HL-60 (cell line): Measurements from ENCODE around the gene GFAP.

Source experiments
- DNase-seq, 2 experiments: peaks; one replicate each; pipeline ENCODE4 v3.0.0-alpha.2; 2010 to 2020; ENCODE audit warnings: low read depth in 1 of 2, low spot score in 1 of 2
- H3K27ac ChIP-seq: fragments of 250-450 bp; sonication (Bioruptor Pico); replicated peaks from 2 replicates; pipeline ENCODE4 v1.5.1; 2020; ENCODE audit warnings: mild to moderate bottlenecking, moderate library complexity
- H3K27me3 ChIP-seq: fragments of 250-450 bp; sonication (Bioruptor Pico); 2 replicates; pipeline ENCODE4 v1.5.1; 2021; ENCODE audit warnings: mild to moderate bottlenecking, moderate library complexity; ENCODE audit not compliant: insufficient read depth, poor library complexity, severe bottlenecking
- H3K4me3 ChIP-seq: replicated peaks from 2 replicates; pipeline ENCODE4 v1.5.1; 2011; ENCODE audit warnings: mild to moderate bottlenecking, control low read depth, low read length; ENCODE audit not compliant: insufficient read depth
- GABPA ChIP-seq: IDR thresholded peaks from 2 replicates; pipeline ENCODE4 v1.6.1; 2012; ENCODE audit warnings: low read depth
- POLR2AphosphoS5 ChIP-seq: IDR thresholded peaks from 2 replicates; pipeline ENCODE4 v1.6.1; 2012; ENCODE audit warnings: low read depth
- SPI1 ChIP-seq: IDR thresholded peaks from 2 replicates; pipeline ENCODE4 v1.6.1; 2012; ENCODE audit warnings: low read depth, mild to moderate bottlenecking, borderline replicate concordance
- TF ChIP-seq, protein P1 (sequence below): IDR thresholded peaks from 2 replicates; pipeline ENCODE4 v1.6.1; 2012; ENCODE audit warnings: low read depth; ENCODE audit not compliant: insufficient replicate concordance
- TF ChIP-seq, protein P2 (sequence below): IDR thresholded peaks from one replicate; pipeline ENCODE4 v1.5.1; 2011; ENCODE audit warnings: low read length, control low read depth, inconsistent platforms; ENCODE audit not compliant: insufficient read depth

GFAP gene

DNA sequence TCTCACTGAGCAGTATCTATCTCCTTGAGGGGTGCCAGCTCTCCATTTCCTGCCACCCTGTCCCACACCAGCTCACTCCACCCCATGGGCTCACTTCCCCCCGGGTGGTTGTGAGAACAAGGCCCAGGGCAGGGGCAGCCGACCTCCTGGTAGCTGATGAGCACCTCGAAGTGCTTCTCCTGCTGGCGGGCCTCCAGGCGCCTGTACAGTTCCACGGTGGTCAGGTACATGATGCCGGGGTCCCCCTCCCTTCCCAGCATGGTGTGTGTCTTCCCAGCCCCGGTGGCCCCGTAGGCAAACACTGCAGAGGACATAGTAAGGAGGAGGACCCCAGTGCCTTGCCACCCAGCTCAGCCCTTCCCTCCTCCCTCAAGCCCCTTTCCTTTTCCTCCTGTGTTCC, 19.8 kb upstream of the GFAP start:
- TF ChIP-seq, protein P1, sequence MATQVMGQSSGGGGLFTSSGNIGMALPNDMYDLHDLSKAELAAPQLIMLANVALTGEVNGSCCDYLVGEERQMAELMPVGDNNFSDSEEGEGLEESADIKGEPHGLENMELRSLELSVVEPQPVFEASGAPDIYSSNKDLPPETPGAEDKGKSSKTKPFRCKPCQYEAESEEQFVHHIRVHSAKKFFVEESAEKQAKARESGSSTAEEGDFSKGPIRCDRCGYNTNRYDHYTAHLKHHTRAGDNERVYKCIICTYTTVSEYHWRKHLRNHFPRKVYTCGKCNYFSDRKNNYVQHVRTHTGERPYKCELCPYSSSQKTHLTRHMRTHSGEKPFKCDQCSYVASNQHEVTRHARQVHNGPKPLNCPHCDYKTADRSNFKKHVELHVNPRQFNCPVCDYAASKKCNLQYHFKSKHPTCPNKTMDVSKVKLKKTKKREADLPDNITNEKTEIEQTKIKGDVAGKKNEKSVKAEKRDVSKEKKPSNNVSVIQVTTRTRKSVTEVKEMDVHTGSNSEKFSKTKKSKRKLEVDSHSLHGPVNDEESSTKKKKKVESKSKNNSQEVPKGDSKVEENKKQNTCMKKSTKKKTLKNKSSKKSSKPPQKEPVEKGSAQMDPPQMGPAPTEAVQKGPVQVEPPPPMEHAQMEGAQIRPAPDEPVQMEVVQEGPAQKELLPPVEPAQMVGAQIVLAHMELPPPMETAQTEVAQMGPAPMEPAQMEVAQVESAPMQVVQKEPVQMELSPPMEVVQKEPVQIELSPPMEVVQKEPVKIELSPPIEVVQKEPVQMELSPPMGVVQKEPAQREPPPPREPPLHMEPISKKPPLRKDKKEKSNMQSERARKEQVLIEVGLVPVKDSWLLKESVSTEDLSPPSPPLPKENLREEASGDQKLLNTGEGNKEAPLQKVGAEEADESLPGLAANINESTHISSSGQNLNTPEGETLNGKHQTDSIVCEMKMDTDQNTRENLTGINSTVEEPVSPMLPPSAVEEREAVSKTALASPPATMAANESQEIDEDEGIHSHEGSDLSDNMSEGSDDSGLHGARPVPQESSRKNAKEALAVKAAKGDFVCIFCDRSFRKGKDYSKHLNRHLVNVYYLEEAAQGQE, result no peak
- TF ChIP-seq, protein P2, sequence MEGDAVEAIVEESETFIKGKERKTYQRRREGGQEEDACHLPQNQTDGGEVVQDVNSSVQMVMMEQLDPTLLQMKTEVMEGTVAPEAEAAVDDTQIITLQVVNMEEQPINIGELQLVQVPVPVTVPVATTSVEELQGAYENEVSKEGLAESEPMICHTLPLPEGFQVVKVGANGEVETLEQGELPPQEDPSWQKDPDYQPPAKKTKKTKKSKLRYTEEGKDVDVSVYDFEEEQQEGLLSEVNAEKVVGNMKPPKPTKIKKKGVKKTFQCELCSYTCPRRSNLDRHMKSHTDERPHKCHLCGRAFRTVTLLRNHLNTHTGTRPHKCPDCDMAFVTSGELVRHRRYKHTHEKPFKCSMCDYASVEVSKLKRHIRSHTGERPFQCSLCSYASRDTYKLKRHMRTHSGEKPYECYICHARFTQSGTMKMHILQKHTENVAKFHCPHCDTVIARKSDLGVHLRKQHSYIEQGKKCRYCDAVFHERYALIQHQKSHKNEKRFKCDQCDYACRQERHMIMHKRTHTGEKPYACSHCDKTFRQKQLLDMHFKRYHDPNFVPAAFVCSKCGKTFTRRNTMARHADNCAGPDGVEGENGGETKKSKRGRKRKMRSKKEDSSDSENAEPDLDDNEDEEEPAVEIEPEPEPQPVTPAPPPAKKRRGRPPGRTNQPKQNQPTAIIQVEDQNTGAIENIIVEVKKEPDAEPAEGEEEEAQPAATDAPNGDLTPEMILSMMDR, result no peak
- TF ChIP-seq POLR2AphosphoS5, result no peak
- TF ChIP-seq SPI1, result no peak
- no peak for TF ChIP-seq GABPA
- no peak for DNase-seq
- Histone ChIP-seq H3K27ac (no peak overlapping the region), H3K4me3 (no peak overlapping the region), H3K27me3 (no peaks in the 10 kb centered on the region)

DNA sequence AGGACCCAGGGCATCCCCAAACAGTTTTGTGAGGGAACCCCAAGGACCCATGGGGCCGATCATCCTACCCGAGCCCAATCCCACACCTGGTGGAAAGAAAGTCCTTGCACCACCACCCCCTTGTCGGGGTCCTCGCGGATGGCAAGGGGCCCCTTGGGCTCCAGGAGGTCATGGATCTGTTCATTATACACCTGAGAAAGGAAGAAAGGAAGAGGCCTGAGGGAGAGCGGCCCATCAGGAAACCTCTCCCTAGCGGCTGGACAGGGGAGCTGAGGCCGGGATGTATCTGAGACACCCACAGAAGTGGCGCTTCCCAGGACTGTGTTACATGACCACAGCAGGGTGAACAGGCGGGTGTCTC, 19.4 kb upstream of the GFAP start:
- Histone ChIP-seq H3K4me3 (no peak overlapping the region), H3K27me3 (no peaks in the 10 kb centered on the region), H3K27ac (no peak overlapping the region)
- no peak for DNase-seq
- TF ChIP-seq GABPA, result no peak

DNA sequence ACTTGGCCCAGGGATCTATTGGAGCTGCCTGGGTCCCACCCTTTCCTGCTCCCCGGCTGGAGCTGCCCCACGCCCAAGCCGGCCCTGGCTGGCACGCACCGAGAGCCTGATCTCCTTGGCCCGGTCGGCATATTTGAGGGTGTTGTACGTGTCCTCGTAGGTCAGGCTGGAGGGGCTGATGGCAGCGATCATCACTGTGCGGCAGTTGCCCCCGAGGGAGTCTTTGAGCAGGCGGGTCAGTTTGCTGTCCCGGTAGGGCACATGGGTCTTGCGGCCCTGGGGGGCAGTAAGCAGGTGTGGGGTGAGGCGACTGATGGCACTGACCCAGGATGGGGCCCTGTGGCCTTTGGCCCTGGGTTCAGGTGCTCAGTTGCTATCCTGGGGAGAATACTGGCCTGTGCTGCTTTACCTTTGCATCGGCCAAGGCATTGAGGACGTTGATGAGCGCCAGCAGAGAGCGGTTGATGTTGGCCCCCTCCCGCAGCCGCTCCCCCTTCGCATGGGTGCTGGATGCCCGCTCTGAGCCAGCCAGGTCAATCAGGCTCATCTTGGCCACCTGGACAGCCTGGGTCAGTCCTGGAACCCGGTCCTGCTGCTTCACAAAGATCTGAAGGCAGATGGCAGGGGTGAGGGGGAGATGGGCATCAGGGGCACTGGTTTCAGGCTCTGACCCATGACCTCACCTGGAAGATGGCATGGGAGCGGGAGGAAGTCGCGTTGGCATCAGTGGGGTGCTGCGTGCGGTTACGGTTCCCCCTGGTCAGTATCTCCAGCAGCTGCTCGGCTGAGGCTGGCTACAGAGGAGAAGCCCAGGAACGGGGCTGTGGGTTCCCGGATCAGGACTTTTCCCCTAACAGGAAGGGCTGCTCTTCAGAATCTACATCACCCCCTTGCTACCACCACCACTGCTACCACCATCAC, 18.8 kb upstream of the GFAP start:
- no peak for DNase-seq
- no peaks in the 10 kb centered on the region for H3K27me3 ChIP-seq
- TF ChIP-seq, protein P2, result no peak
- H3K4me3 ChIP-seq, result no peak overlapping the region
- H3K27ac ChIP-seq, result no peak overlapping the region

DNA sequence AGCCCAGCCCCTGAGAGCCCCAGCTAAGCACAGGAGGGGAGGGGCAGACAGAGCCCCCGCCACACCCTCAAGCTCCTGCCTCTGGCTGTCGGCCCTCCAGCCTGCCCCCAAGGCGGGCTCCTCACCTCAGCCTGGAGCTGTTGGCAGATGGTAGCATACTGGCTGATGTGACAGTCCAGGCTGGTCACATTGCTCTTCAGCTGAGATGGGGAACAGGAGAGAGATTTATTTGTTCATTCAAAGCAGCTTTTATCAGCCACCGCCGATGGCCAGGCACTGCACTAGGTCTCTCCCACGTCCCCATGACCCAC, 17.4 kb upstream of the GFAP start:
- TF ChIP-seq SPI1, result no peak
- TF ChIP-seq POLR2AphosphoS5, result no peak
- Histone ChIP-seq H3K27ac (no peak overlapping the region), H3K27me3 (no peaks in the 10 kb centered on the region), H3K4me3 (no peak overlapping the region)
- DNase-seq, result no peak

DNA sequence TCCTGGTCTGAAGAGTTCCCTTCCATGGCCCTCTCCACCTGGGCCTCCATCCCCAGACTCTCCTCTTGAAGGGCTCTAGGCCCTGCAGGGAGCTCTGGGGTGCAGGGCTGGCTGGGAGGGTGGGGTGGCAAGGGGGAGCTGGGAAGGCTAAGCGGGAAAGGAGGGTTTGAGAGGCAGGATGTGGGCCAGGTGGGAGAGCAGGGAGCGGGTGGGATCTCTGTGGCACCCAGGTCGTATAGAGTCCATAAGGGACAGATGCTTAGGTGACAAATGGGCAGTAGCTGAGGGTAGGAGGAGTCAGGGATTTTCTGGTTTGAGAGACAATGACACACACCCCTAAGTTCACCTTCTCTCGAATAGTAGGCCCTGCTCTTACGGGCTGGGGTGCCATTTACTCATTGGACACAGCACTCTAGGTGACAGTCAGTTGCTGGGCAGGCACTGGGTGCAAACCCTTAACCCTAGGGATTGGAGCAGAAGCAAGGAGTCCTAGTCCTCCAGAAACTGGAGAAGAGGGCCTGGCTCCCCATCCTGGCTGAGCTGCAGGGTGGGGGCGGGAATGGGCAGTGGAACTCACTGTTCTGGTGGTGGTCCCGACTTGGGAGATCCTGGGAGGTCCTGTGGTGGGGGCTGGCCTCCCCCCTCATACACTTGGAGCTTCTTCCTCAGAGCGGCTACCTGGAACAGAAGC, 16.9 kb upstream of the GFAP start:
- Histone ChIP-seq H3K27me3 (no peaks in the 10 kb centered on the region), H3K27ac (no peak overlapping the region), H3K4me3 (no peak overlapping the region)
- TF ChIP-seq, protein P1, result no peak
- no peak for TF ChIP-seq POLR2AphosphoS5
- TF ChIP-seq, protein P2, result no peak
- no peak for TF ChIP-seq GABPA
- no peak for TF ChIP-seq SPI1
- no peak for DNase-seq
